WI38 (cell line): ENCODE measurements around the gene ST8SIA5.

Experiments
- H3K4me3 ChIP-seq: 2 replicates; pipeline ENCODE4 v1.5.1; 2011; ENCODE audit warnings: low read depth, mild to moderate bottlenecking, control low read depth, low read length
- TF ChIP-seq, protein P1 (sequence below): IDR thresholded peaks from 2 replicates; pipeline ENCODE4 v1.5.1; 2012; ENCODE audit warnings: low read depth, mild to moderate bottlenecking, control low read depth, low read length

ST8SIA5 gene

GRCh38 chr18:46720092-46720491 lies 36.8 kb downstream of the ST8SIA5 start:
- TF ChIP-seq, protein P1, sequence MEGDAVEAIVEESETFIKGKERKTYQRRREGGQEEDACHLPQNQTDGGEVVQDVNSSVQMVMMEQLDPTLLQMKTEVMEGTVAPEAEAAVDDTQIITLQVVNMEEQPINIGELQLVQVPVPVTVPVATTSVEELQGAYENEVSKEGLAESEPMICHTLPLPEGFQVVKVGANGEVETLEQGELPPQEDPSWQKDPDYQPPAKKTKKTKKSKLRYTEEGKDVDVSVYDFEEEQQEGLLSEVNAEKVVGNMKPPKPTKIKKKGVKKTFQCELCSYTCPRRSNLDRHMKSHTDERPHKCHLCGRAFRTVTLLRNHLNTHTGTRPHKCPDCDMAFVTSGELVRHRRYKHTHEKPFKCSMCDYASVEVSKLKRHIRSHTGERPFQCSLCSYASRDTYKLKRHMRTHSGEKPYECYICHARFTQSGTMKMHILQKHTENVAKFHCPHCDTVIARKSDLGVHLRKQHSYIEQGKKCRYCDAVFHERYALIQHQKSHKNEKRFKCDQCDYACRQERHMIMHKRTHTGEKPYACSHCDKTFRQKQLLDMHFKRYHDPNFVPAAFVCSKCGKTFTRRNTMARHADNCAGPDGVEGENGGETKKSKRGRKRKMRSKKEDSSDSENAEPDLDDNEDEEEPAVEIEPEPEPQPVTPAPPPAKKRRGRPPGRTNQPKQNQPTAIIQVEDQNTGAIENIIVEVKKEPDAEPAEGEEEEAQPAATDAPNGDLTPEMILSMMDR, result no peak

GRCh38 chr18:46719388-46719787 lies 37.5 kb downstream of the ST8SIA5 start:
- TF ChIP-seq, protein P1, result no peak
- H3K4me3 ChIP-seq, result no peak overlapping the region

More at GRCh38 chr18:46720092-46720491, 36.8 kb downstream of the ST8SIA5 start:
- no peak overlapping the region for H3K4me3 ChIP-seq

DNA sequence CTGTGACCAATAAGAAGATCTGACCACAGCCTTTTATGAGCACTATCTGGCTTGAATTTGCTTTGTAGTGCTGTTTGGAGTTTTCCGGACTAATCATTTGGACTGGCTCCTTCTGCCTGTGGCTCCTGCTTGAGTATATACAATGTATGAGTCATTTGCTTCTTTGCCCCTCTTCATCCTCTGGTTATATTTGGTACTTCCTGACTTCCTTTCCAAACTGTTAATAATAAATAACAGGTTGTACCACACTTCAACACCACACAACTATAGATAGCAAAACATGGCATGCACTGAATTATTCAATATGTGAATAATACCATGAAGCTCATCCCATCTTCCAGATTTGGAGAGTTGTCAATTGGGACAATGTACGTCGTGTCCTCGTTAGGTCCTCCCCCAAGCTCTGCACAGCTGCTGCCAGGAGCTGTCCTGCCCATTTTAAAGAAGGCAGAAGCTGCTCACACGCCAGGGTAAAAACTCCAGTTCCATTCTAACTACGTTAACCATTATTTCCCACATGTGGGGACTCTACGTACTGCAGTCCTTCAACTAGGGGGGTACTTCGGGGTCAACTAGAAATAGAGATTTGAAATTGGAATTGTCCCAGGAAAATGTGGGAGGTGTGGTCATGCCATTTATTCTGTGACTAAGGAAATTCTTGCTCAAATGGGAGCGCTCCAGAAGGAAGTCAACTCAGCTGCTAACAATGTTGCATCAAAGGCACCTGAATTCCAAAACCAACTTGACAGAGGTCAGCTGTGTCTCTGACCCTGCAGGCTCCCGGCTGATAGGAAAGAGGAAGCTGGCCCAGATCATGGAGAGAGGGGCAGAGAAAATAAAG lies 38.1 kb downstream of the ST8SIA5 start:
- no peak overlapping the region for H3K4me3 ChIP-seq
- TF ChIP-seq, protein P1, result no peak

GRCh38 chr18:46716827-46717226 lies 40.0 kb downstream of the ST8SIA5 start:
- TF ChIP-seq, protein P1, result no peak
- H3K4me3 ChIP-seq, result no peak overlapping the region

GRCh38 chr18:46716336-46716735 lies 40.5 kb downstream of the ST8SIA5 start:
- TF ChIP-seq, protein P1, result no peak
- no peak overlapping the region for H3K4me3 ChIP-seq

- no peak overlapping the region for H3K4me3 ChIP-seq
- TF ChIP-seq, protein P1, result no peak
These were observed 41.8 kb downstream of the ST8SIA5 start for GRCh38 chr18:46715062-46715461.

DNA sequence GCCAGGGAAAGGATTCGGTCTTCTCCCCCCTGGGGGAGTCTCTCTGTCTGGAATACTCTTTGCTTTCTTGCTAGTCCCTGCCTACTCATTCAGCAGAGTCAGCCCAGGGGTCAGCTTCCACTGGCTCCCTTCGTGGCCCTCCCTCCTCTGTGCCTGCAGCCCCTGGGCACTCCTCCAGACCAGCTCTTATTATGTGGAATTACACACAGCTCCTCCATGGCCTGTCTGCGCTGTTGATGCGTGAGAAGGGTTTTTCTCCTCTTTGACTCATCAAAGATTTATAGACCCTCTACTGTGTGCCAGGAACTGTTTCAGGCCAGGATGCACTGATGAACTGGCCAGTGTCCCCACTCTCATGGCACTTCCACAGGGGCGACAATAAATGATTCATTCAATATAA lies 44.4 kb downstream of the ST8SIA5 start:
- TF ChIP-seq, protein P1, result no peak
- no peak overlapping the region for H3K4me3 ChIP-seq
